Neural cell (in vitro differentiated cells): ENCODE results near the gene NKG7. TPM values are rescaled to one million over a fixed set of nuclear protein-coding genes. Genes with fewer than 3 reads are reported as not detected.
A peak's percentile ranks its signal among the peaks of the same experiment; 100 is the strongest.

ENCODE experiments used
- H2AFZ ChIP-seq: fragments of 200-600, 300-800 bp; sonication (generic), shearing (Covaris generic); 2 replicates; pipeline ENCODE4 v1.6.0; 2014; ENCODE audit warnings: low read depth, mild to moderate bottlenecking, antibody characterized with exemption, low read length, moderate library complexity
- H3F3A ChIP-seq: fragments of 200-600 bp; shearing (Covaris generic); 2 replicates; pipeline ENCODE4 v1.6.1; 2016; ENCODE audit warnings: mild to moderate bottlenecking, moderate library complexity, mixed read lengths, antibody characterized with exemption, low read length; ENCODE audit not compliant: insufficient read depth, poor library complexity, severe bottlenecking
- H3K27ac ChIP-seq: fragments of 200-600, 300-800 bp; sonication (generic), shearing (Covaris generic); 2 replicates; pipeline ENCODE4 v1.5.1; 2014; ENCODE audit warnings: mild to moderate bottlenecking, low read length, moderate library complexity
- H3K27me3 ChIP-seq: fragments of 300-800, 200-600 bp; sonication (generic), shearing (Covaris generic); 2 replicates; pipeline ENCODE4 v1.6.0; 2014; ENCODE audit warnings: mild to moderate bottlenecking, low read depth, low read length, moderate library complexity; ENCODE audit not compliant: insufficient read depth
- H3K36me3 ChIP-seq: fragments of 300-800, 200-600 bp; sonication (generic), shearing (Covaris generic); 2 replicates; pipeline ENCODE4 v1.5.1; 2014; ENCODE audit warnings: mild to moderate bottlenecking, antibody characterized with exemption, low read length, moderate library complexity; ENCODE audit not compliant: insufficient read depth
- H3K4me2 ChIP-seq: fragments of 300-800, 200-600 bp; sonication (generic), shearing (Covaris generic); 2 replicates; pipeline ENCODE4 v1.6.0; 2014; ENCODE audit warnings: mild to moderate bottlenecking, low read length
- H3K4me3 ChIP-seq: fragments of 300-800, 200-600 bp; sonication (generic), shearing (Covaris generic); 2 replicates; pipeline ENCODE4 v1.5.1; 2014; ENCODE audit warnings: mild to moderate bottlenecking, low read length, moderate library complexity
- H3K79me2 ChIP-seq: fragments of 200-600 bp; shearing (Covaris generic); replicated peaks from 2 replicates; pipeline ENCODE4 v1.6.0; 2014; ENCODE audit warnings: mild to moderate bottlenecking, low read length, moderate library complexity; ENCODE audit not compliant: insufficient read depth
- H3K9ac ChIP-seq: fragments of 300-800, 200-600 bp; sonication (generic), shearing (Covaris generic); 2 replicates; pipeline ENCODE4 v1.6.1; 2016; ENCODE audit warnings: mild to moderate bottlenecking, low read length, mixed read lengths
- H3K9me2 ChIP-seq: fragments of 200-600 bp; shearing (Covaris generic); 2 replicates; pipeline ENCODE4 v1.6.1; 2016; ENCODE audit warnings: mild to moderate bottlenecking, low read length, mixed read lengths; ENCODE audit not compliant: insufficient read depth
- H3K9me3 ChIP-seq: fragments of 200-600, 300-800 bp; sonication (generic), shearing (Covaris generic); 2 replicates; pipeline ENCODE4 v1.6.1; 2016; ENCODE audit warnings: mild to moderate bottlenecking, mixed run types, low read length, moderate library complexity, mixed read lengths
- H4K20me1 ChIP-seq: fragments of 200-600 bp; shearing (Covaris generic); 2 replicates; pipeline ENCODE4 v1.6.1; 2016; ENCODE audit warnings: mild to moderate bottlenecking, mixed run types; ENCODE audit not compliant: insufficient read depth
- CTCF ChIP-seq: fragments of 450-650 bp; IDR thresholded peaks from 2 replicates; pipeline ENCODE4 v1.5.1; 2014; ENCODE audit warnings: antibody characterized with exemption, mild to moderate bottlenecking, moderate library complexity; ENCODE audit not compliant: poor library complexity, severe bottlenecking
- EP300 ChIP-seq: fragments of 450-650 bp; conservative IDR thresholded peaks from 2 replicates; pipeline ENCODE4 v1.6.1; 2014; ENCODE audit warnings: antibody characterized with exemption, mild to moderate bottlenecking, moderate library complexity; ENCODE audit not compliant: poor library complexity, severe bottlenecking
- EZH2 ChIP-seq: fragments of 200-600, 300-800 bp; shearing (Covaris generic), sonication (generic); IDR thresholded peaks from 2 replicates; pipeline ENCODE4 v1.6.1; 2014; ENCODE audit warnings: antibody characterized with exemption, low read length, borderline replicate concordance, mild to moderate bottlenecking; ENCODE audit not compliant: insufficient read depth, poor library complexity, severe bottlenecking
- MXI1 ChIP-seq: fragments of 450-650 bp; conservative IDR thresholded peaks from 2 replicates; pipeline ENCODE4 v1.6.1; 2014; ENCODE audit warnings: antibody characterized with exemption, mild to moderate bottlenecking; ENCODE audit not compliant: poor library complexity, severe bottlenecking
- POLR2AphosphoS5 ChIP-seq: IDR thresholded peaks from 2 replicates; pipeline ENCODE4 v1.6.1; 2012
- RAD21 ChIP-seq: fragments of 450-650 bp; conservative IDR thresholded peaks from 2 replicates; pipeline ENCODE4 v1.6.1; 2014; ENCODE audit warnings: antibody characterized with exemption, mild to moderate bottlenecking, moderate library complexity
- REST ChIP-seq: IDR thresholded peaks from 2 replicates; pipeline ENCODE4 v1.6.1; 2012; ENCODE audit warnings: borderline replicate concordance
- SMC3 ChIP-seq: fragments of 450-650 bp; conservative IDR thresholded peaks from 2 replicates; pipeline ENCODE4 v1.6.1; 2014; ENCODE audit warnings: antibody characterized with exemption, mild to moderate bottlenecking, moderate library complexity; ENCODE audit not compliant: poor library complexity
- TAF1 ChIP-seq: IDR thresholded peaks from 2 replicates; pipeline ENCODE4 v1.6.1; 2012; ENCODE audit warnings: low read depth
- polyA plus RNA-seq: library from polyadenylated mRNA; depleted of rRNA; stranded (reverse); fragments of >200 nt; gene quantifications from 2 replicates; pipeline ENCODE4 v1.2.3, GENCODE V29; 2014

NKG7 gene
- polyA plus RNA-seq, 1 donor from 2014 or later = not detected

GRCh38 chr19:51394050-51394836 lies 21.8 kb upstream of the NKG7 start:
- peak; percentile 99 for TF ChIP-seq MXI1
- peak; percentile 31 for TF ChIP-seq EP300
- TF ChIP-seq CTCF = peak; percentile 62
- TF ChIP-seq RAD21 = peak; percentile 44
- peak; percentile 35 for TF ChIP-seq SMC3
- peak; percentile 45 for TF ChIP-seq POLR2AphosphoS5
- TF ChIP-seq REST = no peak
- TF ChIP-seq TAF1 = no peak
- Histone ChIP-seq H3K4me3 (peak overlapping the region; percentile 69), H3F3A (no peaks in the 10 kb centered on the region), H3K9ac (peak overlapping the region; percentile 69), H3K9me3 (no peaks in the 10 kb centered on the region), H3K36me3 (no peaks in the 10 kb centered on the region), H4K20me1 (no peaks in the 10 kb centered on the region), H2AFZ (peak overlapping the region; percentile 81), H3K79me2 (no peaks in the 10 kb centered on the region), H3K9me2 (no peaks in the 10 kb centered on the region), H3K27ac (peak overlapping the region; percentile 65), H3K4me2 (peak overlapping the region; percentile 94), H3K27me3 (no peaks in the 10 kb centered on the region)

- Histone ChIP-seq H3K9ac (no peak overlapping the region), H3K4me3 (no peak overlapping the region), H3K79me2 (no peaks in the 10 kb centered on the region), H3K9me3 (no peaks in the 10 kb centered on the region), H3F3A (no peaks in the 10 kb centered on the region), H3K27ac (no peak overlapping the region), H3K27me3 (no peaks in the 10 kb centered on the region), H3K4me2 (no peak overlapping the region), H4K20me1 (no peaks in the 10 kb centered on the region), H3K9me2 (no peaks in the 10 kb centered on the region), H3K36me3 (no peaks in the 10 kb centered on the region), H2AFZ (no peak overlapping the region)
- TF ChIP-seq MXI1 = no peak
- no peak for TF ChIP-seq POLR2AphosphoS5
- no peak for TF ChIP-seq TAF1
- no peak for TF ChIP-seq CTCF
- no peak for TF ChIP-seq REST
- no peak for TF ChIP-seq RAD21
- TF ChIP-seq SMC3 = no peak
- no peak for TF ChIP-seq EP300
- no peak for TF ChIP-seq EZH2
These were observed 20.2 kb upstream of the NKG7 start for GRCh38 chr19:51392701-51393100.
